ENCODE results near the gene TMEM175. TPM values are rescaled to one million over a fixed set of nuclear protein-coding genes. Genes with fewer than 3 reads are reported as not detected.
A peak's percentile ranks its signal among the peaks of the same experiment; 100 is the strongest.

Gene TMEM175
- total and polyA plus RNA-seq, 9 of the 15 experiments (the other 6 are each of a cell fraction or from before 2014, with no cell fraction given): 0.13 to 30.9 (median 9.4) TPM

GRCh38 chr4:931960-932712 is at the start of gene TMEM175, which contains the start of gene GAK (continued):
- TF ChIP-seq ZNF407 (IDR thresholded peaks at IDR 0.05; ENCODE audit: low read depth) (no peak), FOXO4 (CRISPR knock-in tag; IDR thresholded peaks at IDR 0.05) (no peak), EP400 (IDR thresholded peaks at IDR 0.05) (peak; percentile 73), ZNF431 (CRISPR knock-in tag; IDR thresholded peaks at IDR 0.05) (peak; percentile 68), ELF2 (CRISPR knock-in tag; IDR thresholded peaks at IDR 0.05) (peak; percentile 94), GABPB2 (CRISPR knock-in tag; conservative IDR thresholded peaks at IDR 0.05) (no peak), E2F5 (CRISPR knock-in tag; IDR thresholded peaks at IDR 0.05) (peak; percentile 49; the same call in 1 of the 2 replicates), ZC3H11A (IDR thresholded peaks at IDR 0.05; ENCODE audit: low read depth, low read length) (no peak), TCFL5 (CRISPR knock-in tag; conservative IDR thresholded peaks at IDR 0.05) (no peak), HLTF (IDR thresholded peaks at IDR 0.05) (peak; percentile 44; the same call in 1 of the 2 replicates), ZHX1 (conservative IDR thresholded peaks at IDR 0.05; ENCODE audit: low read length) (no peak), RBBP5 (IDR thresholded peaks at IDR 0.05; ENCODE audit: borderline replicate concordance, insufficient read depth, low read length, poor library complexity, severe bottlenecking) (peak; percentile 97), ZNF561 (CRISPR knock-in tag; conservative IDR thresholded peaks at IDR 0.05) (no peak), LCOR (CRISPR knock-in tag; IDR thresholded peaks at IDR 0.05) (peak; percentile 34; the same call in 1 of the 2 replicates), NCOR1 (IDR thresholded peaks at IDR 0.05) (no peak)

All from K562 (cell line).